PFSK-1 (cell line): ENCODE measurements around the gene JPH4.
A peak's percentile ranks its signal among the peaks of the same experiment; 100 is the strongest.

Source experiments
- FOXP2 ChIP-seq: optimal IDR thresholded peaks from 2 replicates; pipeline ENCODE3; 2011; ENCODE audit warnings: borderline replicate concordance, control low read depth, inconsistent platforms; ENCODE audit not compliant: insufficient read depth; ENCODE audit errors: extremely low read length, extremely low read depth
- POLR2AphosphoS5 ChIP-seq: IDR thresholded peaks from 2 replicates; pipeline ENCODE4 v1.6.1; 2012; ENCODE audit warnings: low read depth, mild to moderate bottlenecking, control low read depth, low read length, moderate library complexity
- REST ChIP-seq, 2 experiments: IDR thresholded peaks; 2 replicates each; pipeline versions ENCODE4 v1.6.1 to v1.8.0; 2011 to 2012; ENCODE audit warnings: low read depth in 2 of 2, low read length in 2 of 2, control low read depth in 1 of 2, inconsistent platforms in 1 of 2, mild to moderate bottlenecking in 1 of 2, moderate library complexity in 1 of 2; ENCODE audit not compliant: insufficient read depth in 1 of 2
- SIN3A ChIP-seq: IDR thresholded peaks from 2 replicates; pipeline ENCODE4 v1.6.1; 2012; ENCODE audit warnings: mild to moderate bottlenecking, low read length, moderate library complexity, borderline replicate concordance; ENCODE audit not compliant: insufficient read depth
- TAF1 ChIP-seq: IDR thresholded peaks from 2 replicates; pipeline ENCODE4 v1.6.1; 2012; ENCODE audit warnings: low read length, control low read depth, borderline replicate concordance; ENCODE audit not compliant: insufficient read depth

JPH4 gene

DNA sequence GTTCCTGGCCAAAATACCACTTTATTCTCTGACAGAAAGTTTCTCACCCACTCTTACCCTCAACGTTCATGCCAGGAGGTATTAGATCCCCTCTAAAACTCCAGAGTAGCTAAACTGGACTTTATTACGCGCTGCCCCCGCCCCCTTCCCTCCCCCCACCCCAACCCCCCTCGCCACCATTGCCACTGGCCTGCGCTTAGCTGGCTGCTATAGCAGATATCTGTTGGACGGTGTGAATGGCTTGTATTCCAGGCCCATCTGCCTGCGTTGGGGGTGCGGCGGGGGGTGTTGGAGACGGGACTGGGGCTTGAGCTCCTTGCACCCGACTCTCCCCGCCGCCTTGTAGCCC lies 23.1 kb downstream of the JPH4 start:
- TF ChIP-seq FOXP2 (no peak), SIN3A (no peak), POLR2AphosphoS5 (no peak), TAF1 (no peak), REST (IDR thresholded peaks at IDR 0.05; ENCODE audit: insufficient read depth in 1 of 2, low read depth in 2 of 2, low read length in 2 of 2) (no peak)

- TF ChIP-seq POLR2AphosphoS5 (peak; percentile 46; the same call in 1 of the 2 replicates), REST (IDR thresholded peaks at IDR 0.05; ENCODE audit: insufficient read depth in 1 of 2, low read depth in 2 of 2, low read length in 2 of 2) (no peak)
Measured at GRCh38 chr14:23551266-23552028, 27.1 kb downstream of the JPH4 start, which contains the start of gene ZFHX2. Gene ZFHX2, minus strand, starts transcription at chr14:23551765. Its CDS starts 16,440 bp downstream, at chr14:23535325.

GRCh38 chr14:23550812-23551265 lies 27.8 kb downstream of the JPH4 start:
- TF ChIP-seq SIN3A (no peak; the same call in 1 of the 2 replicates), TAF1 (no peak), POLR2AphosphoS5 (no peak), FOXP2 (no peak), REST (IDR thresholded peaks at IDR 0.05; ENCODE audit: insufficient read depth in 1 of 2, low read depth in 2 of 2, low read length in 2 of 2) (no peak)

GRCh38 chr14:23550131-23550811 lies 28.3 kb downstream of the JPH4 start:
- TF ChIP-seq REST (IDR thresholded peaks at IDR 0.05; ENCODE audit: insufficient read depth in 1 of 2, low read depth in 2 of 2, low read length in 2 of 2) (no peak), SIN3A (no peak), POLR2AphosphoS5 (no peak), FOXP2 (no peak), TAF1 (no peak)
